ENCODE measurements around the gene CERS3. TPM values are rescaled to one million over a fixed set of nuclear protein-coding genes. Genes with fewer than 3 reads are reported as not detected.

CERS3 gene
- total and polyA plus RNA-seq, 4 experiments from 2014 or later = 0.66 to 1.9 (median 1.6) TPM; not detected in 1

DNA sequence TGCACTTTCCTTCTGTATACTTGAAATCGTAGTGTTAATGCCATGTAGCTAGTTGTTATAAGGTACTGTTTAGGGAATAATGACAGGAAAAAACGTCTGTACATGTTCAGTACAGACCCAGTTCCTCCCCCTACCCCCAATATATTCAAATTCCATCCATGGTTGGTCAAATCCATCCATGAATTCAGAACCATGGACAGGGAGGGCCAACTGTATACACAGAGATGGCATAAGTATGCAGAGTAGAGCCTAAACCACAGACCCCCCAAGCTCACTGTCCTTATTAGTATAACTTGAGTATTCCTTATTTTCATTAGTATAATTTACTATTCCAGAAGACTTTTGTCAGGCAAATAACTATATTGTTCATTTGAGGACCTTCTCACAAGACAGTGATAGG, 135.7 kb downstream of the CERS3 start:
- Histone ChIP-seq H3K4me3 (ENCODE audit: low read length in 2 of 2) (no peak overlapping the region), H3K36me3 (ENCODE audit: insufficient read depth, low read length) (no peaks in the 10 kb centered on the region), H3K4me1 (ENCODE audit: insufficient read depth, low read length) (no peaks in the 10 kb centered on the region), H3K27ac (ENCODE audit: low read depth, low read length) (no peak overlapping the region), H3K27me3 (ENCODE audit: insufficient read depth, low read length) (no peaks in the 10 kb centered on the region), H3K9me3 (ENCODE audit: control insufficient read depth in 1 of 2, low read length in 2 of 2) (no peaks in the 10 kb centered on the region)
- no peaks in the 10 kb centered on the region for H3K36me3 Mint-ChIP-seq
- intact Hi-C loops (cut with micrococcal nuclease) = no loop called here
- H3K9me3 Mint-ChIP-seq = peaks cover 0 to 7% (median 0%) of the 10 kb centered on the region in 8 donors
- H3K27me3 Mint-ChIP-seq = peaks cover 2 to 5% of the 10 kb centered on the region in 2 donors
- no peak overlapping the region for H3K4me3 Mint-ChIP-seq
- no peak overlapping the region for H3K27ac Mint-ChIP-seq
- POLR2A ChIA-PET (ENCODE audit: partially characterized antibody) = no interaction called here
- no peak for DNase-seq
- no peaks in the 10 kb centered on the region for H3K4me1 Mint-ChIP-seq
- CTCF ChIA-PET (ENCODE audit: partially characterized antibody) = interaction anchor here (1.2 kb wide), 1 partner anchor 43 kb away, joined by 4 read pairs; no protein-coding TSS in a partner anchor

DNA sequence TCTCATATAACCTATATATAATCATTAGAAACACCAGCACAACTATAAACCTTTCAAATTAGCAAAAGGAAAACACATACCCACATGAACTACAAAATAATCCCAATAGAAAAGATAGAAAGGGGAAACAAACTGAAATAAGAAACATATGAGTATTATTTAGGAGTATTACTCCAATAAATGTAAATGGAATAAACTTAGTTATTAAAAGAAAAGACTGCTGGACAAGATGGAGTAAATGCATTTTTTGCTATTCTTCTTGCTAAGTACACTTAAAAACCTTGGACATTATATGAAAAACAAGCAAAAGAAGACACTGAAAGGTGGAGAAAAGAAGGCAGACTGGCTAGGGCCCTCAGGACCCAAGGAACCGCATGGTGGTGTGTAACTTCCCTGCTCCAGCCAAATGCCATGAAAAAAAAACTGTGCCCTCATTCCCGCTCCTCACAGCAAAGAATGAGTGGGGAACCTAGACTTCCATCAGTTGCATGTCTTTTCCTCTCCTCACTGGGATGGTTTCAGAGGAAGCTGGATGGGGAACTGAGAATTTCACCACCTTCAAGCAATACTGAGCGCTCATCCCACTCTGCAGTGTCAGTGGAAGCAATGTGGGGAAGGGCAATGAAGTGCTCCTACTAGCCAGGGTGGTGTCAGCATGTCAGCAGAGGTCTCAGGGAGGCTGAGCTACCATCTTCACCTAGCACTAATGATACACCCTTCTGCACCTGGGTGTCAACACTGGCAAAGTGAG, 143.3 kb downstream of the CERS3 start:
- DNase-seq = no peak
- Mint-ChIP-seq H3K36me3 (peaks cover 0 to 7% of the 10 kb centered on the region in 2 donors), H3K4me3 (no peak overlapping the region), H3K4me1 (peaks cover 0 to 2% (median 0%) of the 10 kb centered on the region in 4 donors), H3K27me3 (peaks cover 1 to 13% of the 10 kb centered on the region in 2 donors), H3K9me3 (peaks cover 0 to 32% (median 16%) of the 10 kb centered on the region in 8 donors), H3K27ac (no peak overlapping the region)
- no peaks in the 10 kb centered on the region for H3K9me3 ChIP-seq (ENCODE audit: control insufficient read depth in 1 of 2, low read length in 2 of 2)
- H3K27me3 ChIP-seq (ENCODE audit: insufficient read depth, low read length) = no peaks in the 10 kb centered on the region
- ChIA-PET CTCF (ENCODE audit: partially characterized antibody) (interaction anchor here (0.9 kb wide), 1 partner anchor 35 kb away, joined by 4 read pairs; no protein-coding TSS in a partner anchor), POLR2A (ENCODE audit: partially characterized antibody) (no interaction called here)
- H3K4me3 ChIP-seq (ENCODE audit: low read length in 2 of 2) = no peak overlapping the region
- no peaks in the 10 kb centered on the region for H3K36me3 ChIP-seq (ENCODE audit: insufficient read depth, low read length)
- no peak overlapping the region for H3K27ac ChIP-seq (ENCODE audit: low read depth, low read length)
- intact Hi-C loops (cut with micrococcal nuclease) = no loop called here
- no peaks in the 10 kb centered on the region for H3K4me1 ChIP-seq (ENCODE audit: insufficient read depth, low read length)

DNA sequence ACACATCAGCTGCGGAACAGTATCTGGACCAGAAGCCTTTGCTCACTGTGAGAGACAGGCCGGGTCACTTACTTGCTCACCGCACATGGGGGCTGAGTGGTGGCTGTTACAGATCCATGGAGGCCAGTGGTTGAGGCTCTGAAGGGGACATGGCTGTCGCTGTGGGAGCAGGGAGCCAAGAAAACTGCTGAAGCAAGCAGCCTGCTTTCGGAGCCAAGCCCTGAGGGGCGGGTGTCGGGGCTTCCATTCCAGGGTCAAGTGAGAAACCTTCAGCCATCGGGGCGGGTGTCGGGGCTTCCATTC, 144.7 kb downstream of the CERS3 start:
- ChIA-PET POLR2A (ENCODE audit: partially characterized antibody) (no interaction called here), CTCF (ENCODE audit: partially characterized antibody) (interaction anchor here (0.6 to 2.2 kb wide), 8 partner anchors 27 to 456 kb away, joined by 3 to 18 read pairs (median 5); partner anchors contain the start of gene ADAMTS17)
- Mint-ChIP-seq H3K9me3 (peaks cover 0 to 34% (median 16%) of the 10 kb centered on the region in 8 donors), H3K27me3 (peaks cover 1 to 11% of the 10 kb centered on the region in 2 donors), H3K36me3 (peaks cover 0 to 7% of the 10 kb centered on the region in 2 donors), H3K4me3 (no peak overlapping the region), H3K27ac (peak overlapping the region in 1 of 7 donors; percentile 61), H3K4me1 (peaks cover 0 to 2% (median 0%) of the 10 kb centered on the region in 4 donors)
- H3K4me1 ChIP-seq (ENCODE audit: insufficient read depth, low read length) = no peaks in the 10 kb centered on the region
- intact Hi-C loops (cut with micrococcal nuclease) = no loop called here
- no peak overlapping the region for H3K4me3 ChIP-seq (ENCODE audit: low read length in 2 of 2)
- no peak for DNase-seq
- no peaks in the 10 kb centered on the region for H3K9me3 ChIP-seq (ENCODE audit: control insufficient read depth in 1 of 2, low read length in 2 of 2)
- H3K27ac ChIP-seq (ENCODE audit: low read depth, low read length) = no peak overlapping the region
- H3K36me3 ChIP-seq (ENCODE audit: insufficient read depth, low read length) = no peaks in the 10 kb centered on the region
- H3K27me3 ChIP-seq (ENCODE audit: insufficient read depth, low read length) = no peaks in the 10 kb centered on the region

DNA sequence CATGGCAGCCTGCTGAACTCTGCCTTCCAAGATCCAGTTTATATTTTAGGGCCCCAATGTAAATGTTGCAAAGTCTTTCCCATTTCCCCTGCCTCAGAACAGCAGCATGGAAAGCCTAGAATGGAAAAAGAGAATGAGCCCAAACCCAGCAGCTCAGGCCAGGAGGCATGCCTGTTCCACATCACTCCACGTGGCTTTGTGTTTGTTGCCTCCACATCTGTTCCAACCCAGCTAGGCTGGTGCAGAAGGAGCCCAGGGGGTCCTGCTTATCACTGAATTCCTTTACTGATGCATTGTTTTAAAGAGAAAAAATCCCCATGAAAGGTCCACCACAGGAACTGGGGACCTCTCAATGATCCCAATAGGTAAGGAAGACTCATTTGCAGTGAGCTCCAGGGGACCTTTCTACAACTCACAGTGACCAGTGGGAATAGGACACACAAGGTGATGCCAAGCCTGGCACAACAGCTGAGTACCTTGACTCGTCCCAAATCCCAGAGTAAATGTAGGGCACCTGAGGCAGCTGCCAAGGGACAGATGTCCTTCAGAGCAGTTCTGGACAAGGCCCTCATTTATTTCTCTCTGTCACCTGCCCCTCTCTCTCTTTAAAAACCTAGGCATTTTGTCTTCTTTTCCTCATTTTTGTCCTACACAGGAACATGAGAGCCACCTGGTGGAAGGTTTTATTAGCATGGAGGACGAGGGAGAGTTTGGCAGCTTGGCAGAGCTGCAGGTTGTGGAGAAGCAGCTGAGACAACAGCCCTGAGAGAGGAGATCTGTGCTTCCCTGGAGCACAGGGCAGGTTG, 145.2 kb downstream of the CERS3 start:
- H3K27me3 ChIP-seq (ENCODE audit: insufficient read depth, low read length) = no peaks in the 10 kb centered on the region
- H3K9me3 ChIP-seq (ENCODE audit: control insufficient read depth in 1 of 2, low read length in 2 of 2) = no peaks in the 10 kb centered on the region
- H3K36me3 ChIP-seq (ENCODE audit: insufficient read depth, low read length) = no peaks in the 10 kb centered on the region
- POLR2A ChIA-PET (ENCODE audit: partially characterized antibody) = no interaction called here
- peaks cover 0 to 33% (median 16%) of the 10 kb centered on the region in 8 donors for H3K9me3 Mint-ChIP-seq
- intact Hi-C loops (cut with micrococcal nuclease) = loop anchor here (1.0 to 2.0 kb wide), 2 partner anchors 33 to 455 kb away; no protein-coding TSS in a partner anchor
- no peak overlapping the region for H3K4me3 Mint-ChIP-seq
- H3K4me1 Mint-ChIP-seq = peaks cover 0 to 2% (median 0%) of the 10 kb centered on the region in 4 donors
- no peak overlapping the region for H3K27ac ChIP-seq (ENCODE audit: low read depth, low read length)
- peak in 4 of 5 donors; percentile 26 to 39 (median 31) for DNase-seq
- H3K4me3 ChIP-seq (ENCODE audit: low read length in 2 of 2) = no peak overlapping the region
- CTCF ChIA-PET (ENCODE audit: partially characterized antibody) = interaction anchor here (0.6 to 2.2 kb wide), 8 partner anchors 27 to 455 kb away, joined by 3 to 18 read pairs (median 5); partner anchors contain the start of gene ADAMTS17
- peak overlapping the region in 1 of 7 donors; percentile 61 for H3K27ac Mint-ChIP-seq
- H3K36me3 Mint-ChIP-seq = peaks cover 0 to 7% of the 10 kb centered on the region in 2 donors
- H3K4me1 ChIP-seq (ENCODE audit: insufficient read depth, low read length) = no peaks in the 10 kb centered on the region
- peaks cover 1 to 11% of the 10 kb centered on the region in 2 donors for H3K27me3 Mint-ChIP-seq

DNA sequence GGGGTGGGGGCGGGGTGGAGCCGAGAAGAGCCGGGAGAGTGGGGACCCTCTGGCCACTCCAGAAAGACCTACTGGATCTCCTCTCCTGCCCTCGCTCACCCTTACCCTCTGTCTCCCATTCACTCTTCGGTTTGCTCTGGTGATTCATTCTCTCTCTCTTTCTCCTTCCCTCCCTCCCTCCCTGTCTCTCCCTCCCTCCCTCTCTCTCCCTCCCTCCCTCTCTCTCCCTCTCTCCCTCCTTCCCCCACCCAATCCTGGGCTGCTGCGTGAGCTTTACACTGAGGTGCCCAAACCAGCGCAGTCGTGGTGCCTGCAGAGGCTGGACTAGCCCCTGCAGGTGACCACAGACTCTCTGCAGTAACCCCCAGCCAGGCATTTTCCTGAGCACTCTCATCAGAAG, 154.8 kb downstream of the CERS3 start:
- peaks cover 28 to 38% of the 10 kb centered on the region in 2 donors for H3K27me3 Mint-ChIP-seq
- H3K36me3 Mint-ChIP-seq = no peaks in the 10 kb centered on the region
- DNase-seq = no peak
- intact Hi-C loops (cut with micrococcal nuclease) = loop anchor here (5.0 kb wide), 1 partner anchor 753 kb away; no protein-coding TSS in a partner anchor
- ChIA-PET POLR2A (ENCODE audit: partially characterized antibody) (no interaction called here), CTCF (ENCODE audit: partially characterized antibody) (interaction anchor here (1.4 kb wide), 1 partner anchor 24 kb away, joined by 3 read pairs; no protein-coding TSS in a partner anchor)
- no peaks in the 10 kb centered on the region for H3K27me3 ChIP-seq (ENCODE audit: insufficient read depth, low read length)
- H3K4me1 ChIP-seq (ENCODE audit: insufficient read depth, low read length) = no peaks in the 10 kb centered on the region
- no peaks in the 10 kb centered on the region for H3K36me3 ChIP-seq (ENCODE audit: insufficient read depth, low read length)
- H3K4me3 ChIP-seq (ENCODE audit: low read length in 2 of 2) = no peak overlapping the region
- H3K4me3 Mint-ChIP-seq = peak overlapping the region in 5 of 8 donors; percentile 21 to 72 (median 55)
- no peak overlapping the region for H3K27ac Mint-ChIP-seq
- H3K9me3 ChIP-seq (ENCODE audit: control insufficient read depth in 1 of 2, low read length in 2 of 2) = no peaks in the 10 kb centered on the region
- no peak overlapping the region for H3K27ac ChIP-seq (ENCODE audit: low read depth, low read length)
- H3K4me1 Mint-ChIP-seq = peaks cover 4 to 10% (median 5%) of the 10 kb centered on the region in 4 donors
- peaks cover 2 to 30% (median 17%) of the 10 kb centered on the region in 8 donors for H3K9me3 Mint-ChIP-seq

DNA sequence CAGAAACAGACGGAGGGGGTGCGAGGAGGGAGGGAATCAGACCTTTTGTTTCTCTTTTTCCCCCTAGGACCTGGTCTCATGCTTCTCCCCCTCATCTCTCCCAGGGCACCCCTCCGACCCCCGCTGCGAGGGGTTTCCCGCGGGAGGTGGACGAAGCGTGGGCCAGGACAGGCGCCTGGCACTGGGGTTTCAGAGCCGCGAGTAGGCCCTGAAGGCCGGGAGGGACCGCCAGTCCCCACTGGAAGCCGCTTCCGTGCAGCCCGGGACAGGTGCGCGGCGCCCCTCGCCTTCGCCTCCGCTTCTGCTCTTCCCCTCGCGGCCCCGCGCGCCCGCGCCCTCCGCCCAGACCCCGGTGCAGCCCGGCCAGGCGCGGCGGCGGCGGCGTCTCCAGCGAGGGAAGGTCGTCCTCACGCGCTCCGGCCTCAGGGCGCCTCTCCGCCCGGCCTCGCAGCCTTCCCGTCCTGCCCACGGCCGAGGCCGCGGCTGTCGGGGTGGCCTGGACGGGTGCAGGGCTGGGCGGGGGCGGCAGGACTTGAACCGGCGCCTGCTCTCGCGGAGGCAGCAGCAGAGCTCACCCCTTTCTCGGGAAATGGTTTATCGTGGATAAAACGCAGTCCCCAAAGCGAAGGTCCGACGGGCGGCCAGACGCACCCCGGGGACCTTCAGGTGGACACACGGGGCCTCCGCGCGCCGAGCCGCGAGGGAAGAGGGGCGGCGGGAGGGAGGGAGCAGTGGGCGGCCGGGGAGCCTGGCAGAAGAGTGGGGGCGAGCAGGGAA, 155.4 kb downstream of the CERS3 start:
- Histone ChIP-seq H3K36me3 (ENCODE audit: insufficient read depth, low read length) (no peaks in the 10 kb centered on the region), H3K27me3 (ENCODE audit: insufficient read depth, low read length) (no peaks in the 10 kb centered on the region), H3K4me1 (ENCODE audit: insufficient read depth, low read length) (no peaks in the 10 kb centered on the region), H3K27ac (ENCODE audit: low read depth, low read length) (no peak overlapping the region), H3K4me3 (ENCODE audit: low read length in 2 of 2) (no peak overlapping the region), H3K9me3 (ENCODE audit: control insufficient read depth in 1 of 2, low read length in 2 of 2) (no peaks in the 10 kb centered on the region)
- peaks cover 4 to 10% (median 5%) of the 10 kb centered on the region in 4 donors for H3K4me1 Mint-ChIP-seq
- peak overlapping the region in 4 of 8 donors; percentile 21 to 79 (median 64) for H3K4me3 Mint-ChIP-seq
- DNase-seq = no peak
- no peak overlapping the region for H3K27ac Mint-ChIP-seq
- CTCF ChIA-PET (ENCODE audit: partially characterized antibody) = interaction anchor here (1.4 kb wide), 1 partner anchor 24 kb away, joined by 3 read pairs; no protein-coding TSS in a partner anchor
- peaks cover 28 to 38% of the 10 kb centered on the region in 2 donors for H3K27me3 Mint-ChIP-seq
- POLR2A ChIA-PET (ENCODE audit: partially characterized antibody) = no interaction called here
- intact Hi-C loops (cut with micrococcal nuclease) = loop anchor here (5.0 kb wide), 1 partner anchor 754 kb away; no protein-coding TSS in a partner anchor
- no peaks in the 10 kb centered on the region for H3K36me3 Mint-ChIP-seq
- peaks cover 2 to 28% (median 17%) of the 10 kb centered on the region in 8 donors for H3K9me3 Mint-ChIP-seq

Data from CD4-positive, alpha-beta memory T cell (primary cell).